Skin epidermis (tissue), 12 donors: Measurements from ENCODE around the gene VDAC1.

Experiments used
- H3K27ac ChIP-seq, 21 experiments: fragments of 200-600 bp; sonication (generic) in 11 of 21; one replicate each; pipeline ENCODE4 v1.5.0; 2020; ENCODE audit warnings: mild to moderate bottlenecking in 3 of 21, inconsistent platforms in 2 of 21, moderate library complexity in 2 of 21
- H3K4me3 ChIP-seq, 7 experiments: fragments of 200-600 bp; sonication (generic) in 2 of 7; one replicate each; pipeline ENCODE4 v1.5.0; 2020; ENCODE audit warnings: inconsistent platforms in 2 of 7, mild to moderate bottlenecking in 2 of 7, moderate library complexity in 1 of 7

The VDAC1 gene

GRCh38 chr5:134026521-134027287 lies 21.9 kb upstream of the VDAC1 start:
- H3K4me3 ChIP-seq = no peak overlapping the region
- no peak overlapping the region for H3K27ac ChIP-seq

- Histone ChIP-seq H3K27ac (no peak overlapping the region), H3K4me3 (no peak overlapping the region)
Measured at GRCh38 chr5:134025786-134026185, 21.0 kb upstream of the VDAC1 start.

GRCh38 chr5:134024811-134025210 lies 20.0 kb upstream of the VDAC1 start:
- H3K27ac ChIP-seq = no peak overlapping the region
- H3K4me3 ChIP-seq = no peak overlapping the region

- Histone ChIP-seq H3K27ac (no peak overlapping the region), H3K4me3 (no peak overlapping the region)
Measured at GRCh38 chr5:134022333-134022732, 17.6 kb upstream of the VDAC1 start.

GRCh38 chr5:134020188-134020587 lies 15.4 kb upstream of the VDAC1 start:
- Histone ChIP-seq H3K27ac (peak overlapping the region in 10 of 21 experiments; percentile 41 to 69 (median 48)), H3K4me3 (no peak overlapping the region)

- no peak overlapping the region for H3K4me3 ChIP-seq
- peak overlapping the region in 10 of 21 experiments; percentile 41 to 69 (median 48) for H3K27ac ChIP-seq
Measured at GRCh38 chr5:134019636-134020035, 14.9 kb upstream of the VDAC1 start.

- H3K4me3 ChIP-seq = no peak overlapping the region
- peak overlapping the region in 4 of 21 experiments; percentile 5 to 67 (median 52) for H3K27ac ChIP-seq
Measured at GRCh38 chr5:134018986-134019316, 14.2 kb upstream of the VDAC1 start.

GRCh38 chr5:134018154-134018985 lies 13.6 kb upstream of the VDAC1 start:
- H3K27ac ChIP-seq = peak overlapping the region in 1 of 21 experiments; percentile 47
- no peak overlapping the region for H3K4me3 ChIP-seq

GRCh38 chr5:134008266-134008749 lies 3.5 kb upstream of the VDAC1 start:
- Histone ChIP-seq H3K27ac (no peak overlapping the region), H3K4me3 (no peak overlapping the region)

GRCh38 chr5:134007581-134008265 lies 2.9 kb upstream of the VDAC1 start:
- Histone ChIP-seq H3K27ac (no peak overlapping the region), H3K4me3 (no peak overlapping the region)

GRCh38 chr5:134006115-134006514 lies 1.3 kb upstream of the VDAC1 start:
- H3K27ac ChIP-seq = peak overlapping the region in 16 of 21 experiments; percentile 95 to 100 (median 99)
- H3K4me3 ChIP-seq = peak overlapping the region in 1 of 7 experiments; percentile 83

GRCh38 chr5:134005417-134006061 lies 764 bp upstream of the VDAC1 start:
- peak overlapping the region; percentile 90 to 100 (median 98) for H3K27ac ChIP-seq
- peak overlapping the region; percentile 59 to 93 (median 83) for H3K4me3 ChIP-seq

- H3K27ac ChIP-seq = peak overlapping the region; percentile 90 to 100 (median 98)
- peak overlapping the region; percentile 59 to 93 (median 83) for H3K4me3 ChIP-seq
Measured at GRCh38 chr5:134003817-134004625, 754 bp downstream of the VDAC1 start.

- Histone ChIP-seq H3K4me3 (peak overlapping the region; percentile 59 to 93 (median 83)), H3K27ac (peak overlapping the region in 20 of 21 experiments; percentile 94 to 100 (median 98))
Measured at GRCh38 chr5:134003064-134003816, 1.5 kb downstream of the VDAC1 start.

- peak overlapping the region in 7 of 21 experiments; percentile 37 to 100 (median 96) for H3K27ac ChIP-seq
- H3K4me3 ChIP-seq = no peak overlapping the region
Measured at GRCh38 chr5:134001938-134002731, 2.6 kb downstream of the VDAC1 start.

GRCh38 chr5:134000696-134001453 lies 3.9 kb downstream of the VDAC1 start:
- H3K4me3 ChIP-seq = no peak overlapping the region
- no peak overlapping the region for H3K27ac ChIP-seq
